Measurements from ENCODE around the gene AVP. TPM values are rescaled to one million over a fixed set of nuclear protein-coding genes. Genes with fewer than 3 reads are reported as not detected.

The AVP gene
- polyA plus RNA-seq, 1 donor = 0.49 TPM

DNA sequence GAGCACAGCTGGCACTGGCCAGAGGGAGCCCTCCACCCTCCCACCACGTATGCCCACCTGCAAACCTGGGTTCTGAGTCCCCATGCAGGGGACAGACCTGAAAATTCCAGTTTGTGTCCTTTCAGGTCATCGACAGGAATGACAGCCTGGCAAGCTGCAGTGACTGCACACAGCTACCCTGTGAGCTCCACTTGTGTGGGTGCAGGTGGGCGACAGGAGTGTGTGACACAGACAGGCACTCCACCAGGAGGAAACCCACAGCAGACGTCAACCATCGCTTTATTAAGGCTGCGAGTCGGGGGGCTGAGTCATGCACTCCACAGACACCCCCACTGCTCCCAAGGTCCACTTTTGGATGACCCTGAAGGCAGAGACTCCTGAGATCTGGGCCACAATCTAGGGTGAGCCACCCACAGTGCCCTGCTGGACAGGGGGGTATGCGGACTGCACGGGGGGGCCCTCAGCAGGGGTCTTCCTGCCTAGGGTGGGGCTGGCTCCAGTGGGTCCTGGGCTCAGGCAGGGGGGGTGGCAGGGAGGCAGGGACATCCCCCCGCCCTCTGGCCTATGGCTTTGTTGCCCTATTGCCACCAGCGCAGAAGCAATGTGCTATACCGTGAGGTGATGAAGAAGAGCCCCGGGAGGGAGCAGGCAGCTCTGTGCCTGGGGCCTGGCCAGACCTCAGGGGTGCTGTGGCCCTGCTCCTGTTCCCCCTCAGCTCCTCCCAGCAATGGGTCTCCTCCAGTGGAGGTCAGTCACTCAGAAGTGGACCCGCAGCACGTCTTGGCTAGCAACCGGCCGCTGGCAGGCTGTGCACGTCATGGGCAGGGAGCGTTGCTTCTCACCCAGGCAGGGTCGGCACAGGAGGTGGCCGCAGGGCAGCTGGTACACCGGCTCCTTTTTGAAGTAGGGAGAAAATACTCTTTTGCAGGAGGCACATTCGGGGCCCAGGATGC lies 25.1 kb upstream of the AVP start:
- H3K27me3 ChIP-seq (ENCODE audit: control insufficient read depth, insufficient read depth, low read length) = no peaks in the 10 kb centered on the region
- H3K9me3 ChIP-seq (ENCODE audit: control insufficient read depth, low read depth, low read length) = no peaks in the 10 kb centered on the region
- H3K4me3 ChIP-seq (ENCODE audit: low read length) = no peak overlapping the region
- no peak for DNase-seq
- peaks cover 39% of the 10 kb centered on the region for H3K36me3 ChIP-seq (ENCODE audit: control insufficient read depth, insufficient read depth, low read length)
- no CpG with 5 or more reads among the region's 23 CpGs for WGBS (ENCODE audit: insufficient coverage, low lambda C conversion rate)
- H3K4me1 ChIP-seq (ENCODE audit: control insufficient read depth, insufficient read depth, low read length) = no peaks in the 10 kb centered on the region
- no peak overlapping the region for H3K27ac ChIP-seq (ENCODE audit: low read length)

DNA sequence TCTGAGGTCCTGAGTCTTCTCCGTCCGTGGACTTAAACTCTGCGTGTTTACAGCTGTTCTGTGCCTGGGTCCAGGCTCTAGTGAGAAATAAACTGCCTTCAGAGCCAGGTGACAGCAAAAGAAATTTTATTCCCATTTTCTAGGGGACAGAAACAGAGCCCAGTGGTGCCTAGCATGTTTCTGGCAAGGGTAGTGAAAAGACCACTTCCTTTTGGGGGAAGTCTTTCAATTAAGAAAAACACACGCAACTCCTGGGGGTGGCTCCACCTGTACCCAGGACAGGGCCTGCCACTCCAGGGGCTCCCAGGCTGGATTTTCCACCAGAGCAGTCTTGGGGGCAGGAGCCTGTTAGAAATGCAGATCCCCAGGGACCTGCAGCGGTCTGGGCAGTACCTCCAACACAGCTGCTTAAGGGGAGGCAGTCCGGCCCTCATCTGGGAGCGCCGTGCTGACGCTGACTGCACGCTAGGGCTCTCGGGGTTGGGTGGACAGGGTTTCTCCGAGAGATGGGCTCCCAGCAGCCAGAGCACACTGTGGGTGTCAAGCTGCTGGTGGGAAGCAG lies 23.0 kb upstream of the AVP start:
- H3K36me3 ChIP-seq (ENCODE audit: control insufficient read depth, insufficient read depth, low read length) = peaks cover 28% of the 10 kb centered on the region
- WGBS (ENCODE audit: insufficient coverage, low lambda C conversion rate) = no CpG with 5 or more reads among the region's 12 CpGs

DNA sequence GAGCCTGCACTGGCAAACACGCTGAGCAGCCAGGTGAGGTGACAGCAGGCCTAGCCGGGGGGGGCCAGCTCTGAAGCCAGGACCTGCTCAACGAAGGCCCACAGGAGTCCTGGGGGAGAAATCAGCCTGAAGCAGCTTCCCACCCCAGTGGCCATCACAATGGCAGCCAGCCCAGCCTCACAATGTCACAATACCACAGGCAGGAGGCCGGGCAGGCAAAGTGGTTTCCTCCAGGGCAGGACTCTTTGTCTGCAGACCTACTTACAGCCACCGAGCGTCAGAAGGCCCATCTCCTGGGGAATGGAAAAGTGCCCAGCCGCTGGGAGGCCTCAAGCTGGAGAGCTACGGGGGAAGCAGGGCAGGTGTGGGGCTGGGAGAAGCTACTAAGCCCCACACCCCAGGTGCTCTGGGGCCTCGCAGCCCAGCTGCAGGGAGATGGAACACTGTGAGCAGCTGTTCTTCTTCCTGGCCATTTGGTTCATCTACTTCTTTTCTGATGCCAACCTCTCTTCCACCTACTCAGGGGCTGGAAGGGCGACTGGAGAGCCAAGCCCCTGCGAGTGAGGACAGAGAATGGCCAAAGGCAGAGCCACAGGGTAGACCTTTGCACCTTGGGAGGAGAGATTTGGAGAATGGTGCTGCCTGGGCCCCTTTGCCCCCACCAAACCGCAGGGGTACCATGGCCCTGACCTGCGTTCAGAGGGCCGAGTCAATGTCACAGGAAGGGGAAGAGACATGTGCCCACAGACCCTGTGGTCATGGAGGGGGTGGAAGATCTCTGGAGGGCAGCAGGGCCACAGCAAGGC lies 22.3 kb upstream of the AVP start:
- Histone ChIP-seq H3K4me3 (ENCODE audit: low read length) (no peak overlapping the region), H3K27me3 (ENCODE audit: control insufficient read depth, insufficient read depth, low read length) (no peaks in the 10 kb centered on the region), H3K27ac (ENCODE audit: low read length) (no peak overlapping the region), H3K9me3 (ENCODE audit: control insufficient read depth, low read depth, low read length) (no peaks in the 10 kb centered on the region), H3K4me1 (ENCODE audit: control insufficient read depth, insufficient read depth, low read length) (peaks cover 4% of the 10 kb centered on the region), H3K36me3 (ENCODE audit: control insufficient read depth, insufficient read depth, low read length) (peaks cover 28% of the 10 kb centered on the region)
- no peak for DNase-seq
- no CpG with 5 or more reads among the region's 14 CpGs for WGBS (ENCODE audit: insufficient coverage, low lambda C conversion rate)

More for the DNA sequence above, 23.0 kb upstream of the AVP start:
- Histone ChIP-seq H3K4me1 (ENCODE audit: control insufficient read depth, insufficient read depth, low read length) (peaks cover 4% of the 10 kb centered on the region), H3K4me3 (ENCODE audit: low read length) (no peak overlapping the region), H3K27ac (ENCODE audit: low read length) (no peak overlapping the region), H3K9me3 (ENCODE audit: control insufficient read depth, low read depth, low read length) (no peaks in the 10 kb centered on the region), H3K27me3 (ENCODE audit: control insufficient read depth, insufficient read depth, low read length) (no peaks in the 10 kb centered on the region)
- DNase-seq = no peak

DNA sequence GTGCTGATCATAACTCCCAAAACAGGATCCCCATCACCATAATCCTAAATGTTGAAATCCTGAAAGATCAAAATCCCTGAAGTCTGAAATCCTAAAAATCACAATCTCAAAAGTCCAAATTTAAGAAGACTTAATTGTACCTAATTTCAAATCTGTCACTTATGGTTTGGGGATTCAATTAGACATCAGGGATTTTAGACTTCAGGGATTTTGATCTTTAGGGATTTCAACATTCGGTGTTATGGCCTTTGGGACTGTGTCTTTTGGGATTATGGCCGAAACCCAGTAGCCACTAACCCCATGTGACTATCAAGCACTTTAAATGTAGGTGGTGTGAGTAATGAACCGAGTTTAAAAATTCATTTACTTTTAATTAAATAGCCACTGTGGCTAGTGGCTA lies 21.7 kb upstream of the AVP start:
- Histone ChIP-seq H3K4me1 (ENCODE audit: control insufficient read depth, insufficient read depth, low read length) (peaks cover 4% of the 10 kb centered on the region), H3K9me3 (ENCODE audit: control insufficient read depth, low read depth, low read length) (no peaks in the 10 kb centered on the region), H3K4me3 (ENCODE audit: low read length) (no peak overlapping the region), H3K27me3 (ENCODE audit: control insufficient read depth, insufficient read depth, low read length) (no peaks in the 10 kb centered on the region), H3K36me3 (ENCODE audit: control insufficient read depth, insufficient read depth, low read length) (peaks cover 24% of the 10 kb centered on the region), H3K27ac (ENCODE audit: low read length) (no peak overlapping the region)
- no CpG with 5 or more reads among the region's 3 CpGs for WGBS (ENCODE audit: insufficient coverage, low lambda C conversion rate)
- no peak for DNase-seq

DNA sequence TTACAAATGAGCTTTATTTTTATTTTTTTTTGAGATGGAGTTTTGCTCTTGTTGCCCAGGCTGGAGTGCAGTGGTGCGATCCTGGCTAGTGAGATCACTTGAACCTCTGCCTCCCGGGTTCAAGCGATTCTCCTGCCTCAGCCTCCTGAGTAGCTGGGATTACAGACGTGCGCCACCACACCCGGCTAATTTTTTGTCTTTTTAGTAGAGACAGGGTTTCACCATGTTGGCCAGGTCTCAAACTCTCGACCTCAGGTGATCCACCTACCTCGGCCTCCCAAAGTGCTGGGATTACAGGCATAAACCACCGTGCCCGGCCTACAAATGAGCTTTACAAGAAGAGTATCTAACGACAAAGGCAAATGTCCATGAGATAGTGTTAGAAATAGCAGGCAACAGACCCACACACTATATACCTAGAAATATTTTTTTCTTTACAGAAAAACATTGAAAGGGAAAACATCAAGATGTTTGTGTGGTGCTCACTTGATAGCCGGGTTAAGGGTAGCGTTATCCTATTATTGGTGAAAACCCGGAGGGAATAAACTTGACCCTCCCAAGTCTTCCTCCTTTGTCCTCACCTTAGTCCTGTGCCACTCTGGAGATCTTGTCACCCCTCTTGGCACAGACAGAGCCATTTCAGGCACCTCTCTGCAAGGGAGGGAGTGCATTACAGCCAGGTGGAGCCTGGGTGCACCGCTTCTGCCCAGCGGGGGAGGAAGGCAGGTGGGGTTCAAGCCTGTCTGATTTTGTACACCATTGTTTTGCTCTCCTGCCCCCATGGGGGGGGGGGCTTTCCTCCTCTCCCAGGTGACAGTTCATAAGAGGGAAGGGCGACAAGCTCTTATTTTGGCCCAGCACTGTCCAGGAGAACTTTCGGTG lies 21.0 kb upstream of the AVP start:
- 100% methylated on average over 1 of the region's 18 CpGs for WGBS (ENCODE audit: insufficient coverage, low lambda C conversion rate)
- H3K36me3 ChIP-seq (ENCODE audit: control insufficient read depth, insufficient read depth, low read length) = peaks cover 24% of the 10 kb centered on the region
- H3K4me3 ChIP-seq (ENCODE audit: low read length) = no peak overlapping the region
- no peaks in the 10 kb centered on the region for H3K9me3 ChIP-seq (ENCODE audit: control insufficient read depth, low read depth, low read length)
- no peak overlapping the region for H3K27ac ChIP-seq (ENCODE audit: low read length)
- no peaks in the 10 kb centered on the region for H3K27me3 ChIP-seq (ENCODE audit: control insufficient read depth, insufficient read depth, low read length)
- H3K4me1 ChIP-seq (ENCODE audit: control insufficient read depth, insufficient read depth, low read length) = peaks cover 4% of the 10 kb centered on the region
- no peak for DNase-seq

DNA sequence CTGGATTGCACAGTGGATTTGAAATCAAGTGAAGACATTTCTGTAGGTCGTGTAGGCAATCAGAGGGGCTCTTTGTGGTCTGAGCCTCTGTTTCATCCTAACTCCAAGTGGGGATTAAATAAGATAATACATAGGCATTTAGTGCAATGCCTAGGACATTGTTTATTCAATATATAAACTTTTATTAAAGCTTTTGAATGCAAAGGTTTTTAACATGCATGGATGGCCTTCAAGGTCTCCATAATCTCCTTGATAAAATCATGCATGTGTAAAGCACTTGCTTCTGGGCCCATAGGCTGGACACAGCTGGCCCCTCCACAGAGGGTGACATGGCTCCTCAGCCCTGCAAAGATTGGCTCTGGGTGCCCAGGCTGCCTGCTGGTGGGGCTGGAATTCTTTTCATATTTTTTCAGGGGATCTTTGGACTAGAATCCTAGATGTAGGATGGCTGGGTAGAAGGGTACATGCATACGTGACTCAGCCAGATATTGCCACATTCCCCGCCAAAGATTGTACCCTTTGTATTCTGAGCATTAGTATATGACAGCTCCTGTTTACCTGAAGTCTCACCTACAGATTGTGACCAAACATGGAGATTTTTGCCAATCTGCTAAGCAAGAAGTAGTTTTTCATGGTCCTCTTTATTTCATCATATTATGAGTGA lies 19.0 kb upstream of the AVP start:
- Histone ChIP-seq H3K27ac (ENCODE audit: low read length) (no peak overlapping the region), H3K27me3 (ENCODE audit: control insufficient read depth, insufficient read depth, low read length) (no peaks in the 10 kb centered on the region), H3K4me1 (ENCODE audit: control insufficient read depth, insufficient read depth, low read length) (peaks cover 4% of the 10 kb centered on the region), H3K36me3 (ENCODE audit: control insufficient read depth, insufficient read depth, low read length) (peaks cover 8% of the 10 kb centered on the region), H3K4me3 (ENCODE audit: low read length) (no peak overlapping the region), H3K9me3 (ENCODE audit: control insufficient read depth, low read depth, low read length) (no peaks in the 10 kb centered on the region)
- no CpG with 5 or more reads among the region's 3 CpGs for WGBS (ENCODE audit: insufficient coverage, low lambda C conversion rate)
- peak; percentile 58 to 68 for DNase-seq

DNA sequence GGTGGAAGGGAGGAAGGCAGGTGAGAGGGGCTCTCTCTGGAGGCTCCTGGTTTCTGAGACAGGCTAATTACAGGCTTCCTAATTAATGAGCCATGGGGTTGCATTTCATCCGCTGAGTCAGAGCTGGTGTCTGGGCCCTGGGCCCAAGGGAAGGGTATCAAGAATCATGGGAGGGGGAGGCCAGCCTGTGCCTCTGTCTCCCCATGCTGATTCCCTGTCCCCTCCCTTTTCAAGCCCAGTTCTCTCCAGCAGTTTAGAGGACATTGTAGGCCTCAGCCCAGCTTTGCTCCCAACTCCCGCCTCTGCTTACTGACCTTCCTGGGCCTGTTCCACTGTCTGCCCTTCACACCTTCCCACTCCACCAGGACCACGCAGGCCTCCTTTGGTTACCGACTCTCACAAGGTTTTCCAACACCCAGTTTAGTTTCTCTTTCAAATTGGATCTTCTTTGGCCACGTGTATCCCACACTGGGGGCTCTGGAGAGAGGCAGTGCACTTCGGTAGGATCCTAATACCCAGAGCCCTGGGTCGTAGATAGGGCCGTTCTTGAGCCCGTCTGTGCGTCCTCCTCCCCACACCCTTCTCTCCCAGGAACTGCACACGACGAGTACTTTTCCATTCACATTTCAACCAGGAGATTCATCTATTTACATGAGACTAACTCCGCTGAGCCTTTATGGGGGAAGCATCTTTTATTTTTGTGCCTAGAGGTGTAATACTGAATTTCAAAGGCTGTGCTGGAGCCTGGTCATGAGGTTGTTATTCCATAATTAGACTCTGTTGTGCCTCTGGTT lies 18.2 kb upstream of the AVP start:
- Histone ChIP-seq H3K27ac (ENCODE audit: low read length) (no peak overlapping the region), H3K4me3 (ENCODE audit: low read length) (no peak overlapping the region), H3K9me3 (ENCODE audit: control insufficient read depth, low read depth, low read length) (no peaks in the 10 kb centered on the region), H3K27me3 (ENCODE audit: control insufficient read depth, insufficient read depth, low read length) (no peaks in the 10 kb centered on the region), H3K4me1 (ENCODE audit: control insufficient read depth, insufficient read depth, low read length) (peaks cover 4% of the 10 kb centered on the region), H3K36me3 (ENCODE audit: control insufficient read depth, insufficient read depth, low read length) (peaks cover 8% of the 10 kb centered on the region)
- no peak for DNase-seq
- WGBS (ENCODE audit: insufficient coverage, low lambda C conversion rate) = no CpG with 5 or more reads among the region's 13 CpGs

DNA sequence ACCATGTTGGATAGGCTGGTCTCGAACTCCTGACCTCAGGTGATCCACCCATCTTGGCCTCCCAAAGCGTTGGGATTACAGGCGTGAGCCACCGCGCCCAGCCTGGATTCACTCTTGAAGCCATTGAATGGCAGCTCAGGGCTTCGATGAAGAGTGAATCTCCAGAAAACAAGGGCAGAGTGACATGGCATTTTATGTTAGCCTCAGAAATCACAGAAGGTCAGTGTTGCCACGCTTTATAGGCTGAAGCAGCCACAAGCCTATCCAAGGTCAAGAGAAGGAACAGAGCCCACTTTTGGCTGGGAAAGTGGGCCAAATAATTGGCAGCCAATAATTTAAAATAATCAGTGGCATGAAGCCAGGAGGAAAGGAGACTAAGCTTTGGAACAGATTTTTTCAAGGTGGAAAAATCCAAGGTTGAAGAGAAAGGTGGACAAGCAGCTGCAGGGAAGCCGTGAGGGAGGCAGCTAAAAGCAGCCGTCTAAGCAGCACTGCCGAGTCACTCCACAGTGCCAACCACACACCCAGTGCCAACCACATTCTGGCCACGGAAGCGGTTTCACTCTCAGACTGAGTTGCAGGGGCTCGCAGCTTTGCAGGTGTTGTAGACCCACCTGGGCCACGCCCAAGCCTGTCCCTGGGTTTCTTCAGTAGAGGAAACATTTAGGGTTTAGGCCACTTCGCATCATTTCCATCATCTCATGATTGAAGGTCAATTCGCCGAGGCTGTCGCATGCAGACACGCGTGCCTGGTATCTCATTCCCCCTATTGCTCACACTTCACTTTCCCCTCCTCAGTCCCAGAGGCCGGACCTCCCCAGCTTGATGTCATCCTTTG lies 17.4 kb upstream of the AVP start:
- WGBS (ENCODE audit: insufficient coverage, low lambda C conversion rate) = no CpG with 5 or more reads among the region's 21 CpGs
- Histone ChIP-seq H3K4me1 (ENCODE audit: control insufficient read depth, insufficient read depth, low read length) (peaks cover 4% of the 10 kb centered on the region), H3K36me3 (ENCODE audit: control insufficient read depth, insufficient read depth, low read length) (peaks cover 3% of the 10 kb centered on the region), H3K27me3 (ENCODE audit: control insufficient read depth, insufficient read depth, low read length) (no peaks in the 10 kb centered on the region), H3K27ac (ENCODE audit: low read length) (no peak overlapping the region), H3K4me3 (ENCODE audit: low read length) (no peak overlapping the region), H3K9me3 (ENCODE audit: control insufficient read depth, low read depth, low read length) (no peaks in the 10 kb centered on the region)
- no peak for DNase-seq
